ENCODE measurements around the gene DMD. TPM values are rescaled to one million over a fixed set of nuclear protein-coding genes. Genes with fewer than 3 reads are reported as not detected.

The DMD gene
- total RNA-seq, 2 experiments from 2014 or later: 0.27 to 0.49 TPM

DNA sequence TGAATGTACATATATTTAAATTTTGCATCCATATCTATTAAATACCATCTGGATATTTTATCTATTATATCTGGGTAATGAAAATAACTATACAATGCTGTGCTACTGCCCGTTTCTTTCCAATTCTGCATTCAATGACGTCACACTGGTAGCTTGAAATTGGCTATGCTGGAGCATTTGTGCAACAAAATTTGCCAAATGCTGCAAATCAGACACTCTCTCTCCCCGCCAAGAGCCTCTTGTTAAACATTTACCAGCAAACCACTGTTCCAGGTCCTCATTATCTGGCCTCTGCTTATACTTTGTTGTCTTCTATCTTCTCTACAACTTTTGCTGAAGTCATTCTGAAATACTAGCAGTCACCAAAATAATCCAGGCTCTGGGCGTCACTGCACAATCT lies 1201.1 kb downstream of the DMD start:
- ChIA-PET CTCF (no interaction called here), POLR2A (no interaction called here)
- no peak overlapping the region for H3K27ac Mint-ChIP-seq
- intact Hi-C loops (cut with micrococcal nuclease): no loop called here
- ATAC-seq (no peak), DNase-seq (no peak)
- H3K4me1 Mint-ChIP-seq (ENCODE audit: low read depth): no peaks in the 10 kb centered on the region
- no peak overlapping the region for H3K4me3 Mint-ChIP-seq
- TF ChIP-seq, protein P1, sequence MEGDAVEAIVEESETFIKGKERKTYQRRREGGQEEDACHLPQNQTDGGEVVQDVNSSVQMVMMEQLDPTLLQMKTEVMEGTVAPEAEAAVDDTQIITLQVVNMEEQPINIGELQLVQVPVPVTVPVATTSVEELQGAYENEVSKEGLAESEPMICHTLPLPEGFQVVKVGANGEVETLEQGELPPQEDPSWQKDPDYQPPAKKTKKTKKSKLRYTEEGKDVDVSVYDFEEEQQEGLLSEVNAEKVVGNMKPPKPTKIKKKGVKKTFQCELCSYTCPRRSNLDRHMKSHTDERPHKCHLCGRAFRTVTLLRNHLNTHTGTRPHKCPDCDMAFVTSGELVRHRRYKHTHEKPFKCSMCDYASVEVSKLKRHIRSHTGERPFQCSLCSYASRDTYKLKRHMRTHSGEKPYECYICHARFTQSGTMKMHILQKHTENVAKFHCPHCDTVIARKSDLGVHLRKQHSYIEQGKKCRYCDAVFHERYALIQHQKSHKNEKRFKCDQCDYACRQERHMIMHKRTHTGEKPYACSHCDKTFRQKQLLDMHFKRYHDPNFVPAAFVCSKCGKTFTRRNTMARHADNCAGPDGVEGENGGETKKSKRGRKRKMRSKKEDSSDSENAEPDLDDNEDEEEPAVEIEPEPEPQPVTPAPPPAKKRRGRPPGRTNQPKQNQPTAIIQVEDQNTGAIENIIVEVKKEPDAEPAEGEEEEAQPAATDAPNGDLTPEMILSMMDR (IDR thresholded peaks at IDR 0.05): no peak
- no peaks in the 10 kb centered on the region for H3K27me3 Mint-ChIP-seq
- no peaks in the 10 kb centered on the region for H3K9me3 Mint-ChIP-seq
- H3K36me3 Mint-ChIP-seq (ENCODE audit: low read depth): no peaks in the 10 kb centered on the region

DNA sequence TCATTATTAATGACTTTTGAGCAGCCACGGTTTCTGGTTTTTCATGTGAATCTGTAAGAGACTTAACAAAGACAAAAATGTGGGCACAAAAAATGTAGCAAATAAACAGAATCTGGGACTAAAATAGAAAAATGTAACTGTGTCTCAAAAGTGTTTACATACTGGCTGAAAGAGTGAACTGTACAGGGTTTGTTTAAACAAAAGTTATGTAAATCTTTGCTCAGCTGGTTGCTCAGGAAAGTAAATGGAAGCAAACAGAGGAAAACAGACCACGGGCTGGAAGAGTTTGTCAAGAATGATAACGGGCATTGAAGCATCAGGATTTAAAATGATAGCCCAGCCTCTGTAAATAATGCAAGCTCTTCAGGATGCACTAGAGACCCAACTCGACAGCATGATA lies 1217.7 kb downstream of the DMD start:
- TF ChIP-seq, protein P1 (IDR thresholded peaks at IDR 0.05): no peak
- H3K27ac Mint-ChIP-seq: no peak overlapping the region
- intact Hi-C loops (cut with micrococcal nuclease): no loop called here
- H3K4me3 Mint-ChIP-seq: no peak overlapping the region
- peaks cover 2% of the 10 kb centered on the region for H3K9me3 Mint-ChIP-seq
- no peaks in the 10 kb centered on the region for H3K27me3 Mint-ChIP-seq
- H3K4me1 Mint-ChIP-seq (ENCODE audit: low read depth): no peaks in the 10 kb centered on the region
- no peak for ATAC-seq
- ChIA-PET POLR2A (interaction anchor here (0.6 kb wide), 1 partner anchor 83 kb away, joined by 4 read pairs; no protein-coding TSS in a partner anchor), CTCF (no interaction called here)
- H3K36me3 Mint-ChIP-seq (ENCODE audit: low read depth): no peaks in the 10 kb centered on the region
- no peak for DNase-seq

DNA sequence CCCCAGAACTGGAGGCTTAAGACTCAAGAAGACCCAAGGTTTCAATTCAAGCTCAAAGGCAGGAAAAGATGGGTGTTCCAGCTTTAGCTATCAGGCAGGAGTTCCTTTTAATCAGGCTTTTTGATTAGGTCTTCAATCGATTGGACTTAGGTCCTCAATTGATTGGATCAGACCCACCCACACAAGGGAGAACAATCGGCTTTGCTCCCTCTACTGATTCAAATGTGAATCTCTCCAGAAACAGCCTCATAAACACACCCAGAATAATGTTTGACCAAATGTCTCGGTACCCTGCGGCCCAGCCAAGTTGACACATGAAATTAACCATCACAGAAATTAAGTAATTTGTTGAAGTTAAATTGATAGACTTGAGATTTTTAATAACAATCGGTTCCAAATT lies 1222.4 kb downstream of the DMD start:
- no peak for DNase-seq
- ATAC-seq: no peak
- no peaks in the 10 kb centered on the region for H3K27me3 Mint-ChIP-seq
- intact Hi-C loops (cut with micrococcal nuclease): no loop called here
- H3K36me3 Mint-ChIP-seq (ENCODE audit: low read depth): no peaks in the 10 kb centered on the region
- ChIA-PET CTCF (no interaction called here), POLR2A (no interaction called here)
- H3K27ac Mint-ChIP-seq: no peak overlapping the region
- no peaks in the 10 kb centered on the region for H3K9me3 Mint-ChIP-seq
- no peaks in the 10 kb centered on the region for H3K4me1 Mint-ChIP-seq (ENCODE audit: low read depth)
- no peak overlapping the region for H3K4me3 Mint-ChIP-seq
- TF ChIP-seq, protein P1 (IDR thresholded peaks at IDR 0.05): no peak

DNA sequence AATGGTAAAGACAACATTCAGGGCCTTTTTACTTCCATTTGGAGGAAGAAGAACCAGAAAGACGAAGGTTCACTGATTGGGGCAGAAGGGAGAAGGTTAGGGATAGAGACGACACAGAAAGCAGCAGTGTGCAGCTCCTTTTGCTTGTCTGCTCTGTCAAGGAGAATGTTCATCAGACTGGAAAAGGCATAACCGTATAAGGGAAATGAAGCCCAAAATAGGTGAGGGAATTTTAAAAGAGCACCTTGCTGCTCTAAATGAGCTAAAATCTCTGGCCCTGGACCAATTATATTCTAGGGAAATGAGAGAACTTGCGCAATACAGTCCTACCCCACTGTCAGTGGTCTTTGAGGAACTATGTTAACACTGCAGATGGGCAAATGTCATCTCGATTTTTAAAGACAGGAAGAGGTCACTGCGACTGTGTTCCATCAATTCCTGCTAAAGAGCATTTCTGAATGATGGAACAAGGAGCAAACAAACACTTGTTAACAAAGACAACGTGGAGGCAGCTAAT lies 1229.7 kb downstream of the DMD start:
- no peak for ATAC-seq
- no peaks in the 10 kb centered on the region for H3K36me3 Mint-ChIP-seq (ENCODE audit: low read depth)
- H3K9me3 Mint-ChIP-seq: peaks cover 2% of the 10 kb centered on the region
- ChIA-PET POLR2A (no interaction called here), CTCF (no interaction called here)
- DNase-seq: no peak
- TF ChIP-seq, protein P1 (IDR thresholded peaks at IDR 0.05): no peak
- no peak overlapping the region for H3K4me3 Mint-ChIP-seq
- intact Hi-C loops (cut with micrococcal nuclease): no loop called here
- no peaks in the 10 kb centered on the region for H3K4me1 Mint-ChIP-seq (ENCODE audit: low read depth)
- H3K27me3 Mint-ChIP-seq: no peaks in the 10 kb centered on the region
- H3K27ac Mint-ChIP-seq: no peak overlapping the region

DNA sequence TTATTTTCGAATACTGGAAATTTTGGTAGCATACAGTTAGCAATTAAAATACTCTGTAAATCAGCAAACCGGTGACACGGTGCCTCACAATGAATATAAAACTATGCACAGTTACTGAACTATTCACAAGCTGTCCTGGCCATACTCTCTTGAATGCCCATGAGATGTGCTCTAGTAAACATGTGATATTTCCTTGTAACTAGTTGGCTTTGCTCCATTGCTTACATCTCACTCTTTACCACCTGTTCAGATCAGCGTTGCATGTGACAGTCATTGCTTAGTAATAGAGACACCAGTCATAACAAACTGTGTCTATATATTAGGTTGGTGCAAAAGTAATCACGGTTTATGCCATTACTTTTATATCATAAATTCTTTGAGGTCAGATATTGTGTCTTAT lies 1241.6 kb downstream of the DMD start:
- intact Hi-C loops (cut with micrococcal nuclease): no loop called here
- no peak overlapping the region for H3K27ac Mint-ChIP-seq
- H3K36me3 Mint-ChIP-seq (ENCODE audit: low read depth): no peaks in the 10 kb centered on the region
- no peaks in the 10 kb centered on the region for H3K27me3 Mint-ChIP-seq
- TF ChIP-seq, protein P1 (IDR thresholded peaks at IDR 0.05): no peak
- ATAC-seq (no peak), DNase-seq (no peak)
- CTCF ChIA-PET: no interaction called here
- no peaks in the 10 kb centered on the region for H3K9me3 Mint-ChIP-seq
- POLR2A ChIA-PET: no interaction called here
- no peak overlapping the region for H3K4me3 Mint-ChIP-seq
- H3K4me1 Mint-ChIP-seq (ENCODE audit: low read depth): no peaks in the 10 kb centered on the region
